Colonic mucosa (tissue), 4 donors: ENCODE results near the gene SMIM1. TPM values are rescaled to one million over a fixed set of nuclear protein-coding genes. Genes with fewer than 3 reads are reported as not detected.
"Not testable (repeated sequence)": the region's sequence is repeated elsewhere in the genome, so short reads cannot be mapped to it uniquely, and the experiment has no call there.

ENCODE experiments used
- DNase-seq: peaks from one replicate; pipeline ENCODE4 v3.0.0-alpha.2; 2020
- H3K27ac ChIP-seq: fragments of 200-600 bp; one replicate; pipeline ENCODE4 v1.8.0; 2021
- H3K27me3 ChIP-seq: fragments of 200-600 bp; one replicate; pipeline ENCODE4 v1.8.0; 2021
- H3K36me3 ChIP-seq: fragments of 200-600 bp; one replicate; pipeline ENCODE4 v1.8.0; 2021
- H3K4me1 ChIP-seq: fragments of 200-600 bp; one replicate; pipeline ENCODE4 v1.8.0; 2021; ENCODE audit warnings: mild to moderate bottlenecking
- H3K4me3 ChIP-seq: fragments of 200-600 bp; one replicate; pipeline ENCODE4 v1.8.0; 2021
- H3K9ac ChIP-seq, 2 donors: one replicate each; pipeline ENCODE4 v1.7.0; 2013; ENCODE audit warnings: control low read depth in 2 of 2, low read depth in 2 of 2, low read length in 2 of 2
- H3K9me3 ChIP-seq: fragments of 200-600 bp; one replicate; pipeline ENCODE4 v1.8.0; 2021
- CTCF ChIP-seq: fragments of 200-600 bp; IDR thresholded peaks from one replicate; pipeline ENCODE4 v1.8.0; 2022; ENCODE audit warnings: antibody characterized with exemption, mild to moderate bottlenecking
- intact Hi-C: fragments of 100-400 bp; cut with DNase I; formaldehyde crosslinking; loops from one replicate; pipeline ENCODE4 v1.14.1; 2022
- total RNA-seq, 2 donors: library from RNA; stranded (reverse); fragmentation: NEBNext Ultra II Directional in 1 of 2; extraction: Animal tissue kit (Norgen Biotek cat#: 25700) in 1 of 2; gene quantifications; one replicate each; pipeline ENCODE4 v1.2.1, GENCODE V29; 2021
- donor health status: healthy.
- donor health status: DM: no; HTN: no; CAD: no.
- donor health status: DM: no; HTN: no; CAD: no.

SMIM1 gene
- 1 to 10 TPM; 1.9 to 2.4 TPM for total RNA-seq

- Histone ChIP-seq H3K4me1 (peaks cover 11% of the 10 kb centered on the region), H3K27ac (no peak within 1 kb of the TSS), H3K27me3 (no peaks in the 10 kb centered on the region), H3K4me3 (peak within 1 kb of the TSS; percentile 56), H3K9me3 (no peaks in the 10 kb centered on the region), H3K36me3 (no peaks in the 10 kb centered on the region), H3K9ac (peak within 1 kb of the TSS; percentile 26 to 76)
- no peak for TF ChIP-seq CTCF
- DNase-seq, result no peak
- intact Hi-C loops, result no loop called here
These were observed at the start of gene SMIM1 for GRCh38 chr1:3772715-3773571. Gene SMIM1 (plus strand): TSS chr1:3772749. CDS start chr1:3775374, 2,625 bp downstream.

- no peaks in the 10 kb centered on the region for H3K9me3 ChIP-seq
- intact Hi-C loops, result loop anchor here (10.0 kb wide), 1 partner anchor 228 kb away; no protein-coding TSS in a partner anchor
- no peaks in the 10 kb centered on the region for H3K27me3 ChIP-seq
- TF ChIP-seq CTCF, result no peak
- no peak overlapping the region for H3K4me3 ChIP-seq
- H3K9ac ChIP-seq, result no peak overlapping the region
- H3K36me3 ChIP-seq, result no peaks in the 10 kb centered on the region
- H3K4me1 ChIP-seq, result no peaks in the 10 kb centered on the region
- no peak overlapping the region for H3K27ac ChIP-seq
- DNase-seq, result no peak
These were observed 49.7 kb upstream of the SMIM1 start for GRCh38 chr1:3722846-3723245.

- H3K27me3 ChIP-seq, H3K4me1 ChIP-seq, H3K36me3 ChIP-seq, H3K9me3 ChIP-seq, H3K27ac ChIP-seq, H3K9ac ChIP-seq, H3K4me3 ChIP-seq: not testable (repeated sequence)
- DNase-seq, result peak; percentile 71
- intact Hi-C loops, result loop anchor here (10.0 kb wide), 1 partner anchor 230 kb away; no protein-coding TSS in a partner anchor
- TF ChIP-seq CTCF, result peak; percentile 92
These were observed 48.0 kb upstream of the SMIM1 start for GRCh38 chr1:3724416-3725030.

- intact Hi-C loops, result loop anchor here (10.0 kb wide), 1 partner anchor 231 kb away; no protein-coding TSS in a partner anchor
- DNase-seq, result no peak
- H3K4me3 ChIP-seq, result no peak overlapping the region
- no peaks in the 10 kb centered on the region for H3K27me3 ChIP-seq
- H3K4me1 ChIP-seq, result no peaks in the 10 kb centered on the region
- H3K36me3 ChIP-seq, result no peaks in the 10 kb centered on the region
- H3K9ac ChIP-seq, result no peak overlapping the region
- no peak overlapping the region for H3K27ac ChIP-seq
- no peak for TF ChIP-seq CTCF
- H3K9me3 ChIP-seq, result no peaks in the 10 kb centered on the region
These were observed 47.2 kb upstream of the SMIM1 start for GRCh38 chr1:3725366-3725765.

- DNase-seq, result no peak
- H3K36me3 ChIP-seq, result no peaks in the 10 kb centered on the region
- intact Hi-C loops, result loop anchor here (10.0 kb wide), 1 partner anchor 232 kb away; no protein-coding TSS in a partner anchor
- no peaks in the 10 kb centered on the region for H3K9me3 ChIP-seq
- H3K27ac ChIP-seq, result no peak overlapping the region
- H3K27me3 ChIP-seq, result no peaks in the 10 kb centered on the region
- TF ChIP-seq CTCF, result no peak
- no peaks in the 10 kb centered on the region for H3K4me1 ChIP-seq
- no peak overlapping the region for H3K9ac ChIP-seq
- H3K4me3 ChIP-seq, result no peak overlapping the region
These were observed 45.3 kb upstream of the SMIM1 start for GRCh38 chr1:3727042-3727824.
